K562 (cell line): ENCODE measurements around the gene RPS8. TPM values are rescaled to one million over a fixed set of nuclear protein-coding genes. Genes with fewer than 3 reads are reported as not detected.

ENCODE experiments used
- CREB1 ChIP-seq, 2 experiments: sonication (generic) in 1 of 2; formaldehyde crosslinking in 1 of 2; IDR thresholded peaks; 2 replicates each; pipeline versions ENCODE4 v1.6.1 to v1.8.0; 2012 to 2022; ENCODE audit warnings: inconsistent platforms in 1 of 2, mild to moderate bottlenecking in 1 of 2, missing genetic modification reagents in 1 of 2, moderate library complexity in 1 of 2
- FIP1L1 ChIP-seq: fragments of 200-400 bp; formaldehyde crosslinking; IDR thresholded peaks from 2 replicates; pipeline ENCODE4 v1.6.1; 2018; ENCODE audit warnings: mild to moderate bottlenecking, low read depth, low read length; ENCODE audit not compliant: poor library complexity, severe bottlenecking
- L3MBTL2 ChIP-seq: fragments of 450-650 bp; IDR thresholded peaks from 2 replicates; pipeline ENCODE4 v1.6.1; 2016; ENCODE audit warnings: mild to moderate bottlenecking, moderate library complexity
- MTF1 ChIP-seq: fragments of 250-450 bp; sonication (Bioruptor Pico); IDR thresholded peaks from 2 replicates; pipeline ENCODE4 v1.9.0; 2021; ENCODE audit warnings: moderate library complexity, mild to moderate bottlenecking, inconsistent platforms, borderline replicate concordance
- PCBP1 ChIP-seq: fragments of 200-400 bp; formaldehyde crosslinking; IDR thresholded peaks from 2 replicates; pipeline ENCODE4 v1.6.1; 2018; ENCODE audit warnings: mild to moderate bottlenecking, low read depth, low read length; ENCODE audit not compliant: poor library complexity, severe bottlenecking
- PHF20 ChIP-seq: fragments of 450-650 bp; IDR thresholded peaks from 2 replicates; pipeline ENCODE4 v1.6.1; 2018; ENCODE audit not compliant: partially characterized antibody
- RFX1 ChIP-seq: fragments of 450-650 bp; IDR thresholded peaks from 2 replicates; pipeline ENCODE4 v1.6.1; 2016; ENCODE audit warnings: mild to moderate bottlenecking, moderate library complexity
- SMAD1 ChIP-seq: fragments of 150-350 bp; IDR thresholded peaks from 2 replicates; pipeline ENCODE4 v1.6.1; 2014; ENCODE audit warnings: low read length, low read depth; ENCODE audit not compliant: partially characterized antibody
- ZNF12 ChIP-seq: sonication (generic); formaldehyde crosslinking; IDR thresholded peaks from 2 replicates; pipeline ENCODE4 v1.4.0; 2020; ENCODE audit warnings: mild to moderate bottlenecking, missing genetic modification reagents
- ZNF224 ChIP-seq: sonication (generic); formaldehyde crosslinking; IDR thresholded peaks from 2 replicates; pipeline ENCODE4 v1.8.0; 2022; ENCODE audit warnings: mild to moderate bottlenecking, missing genetic modification reagents
- ZNF551 ChIP-seq: fragments of 250-450 bp; sonication (Bioruptor Pico); IDR thresholded peaks from 2 replicates; pipeline ENCODE4 v1.5.0; 2021; ENCODE audit warnings: mild to moderate bottlenecking, moderate library complexity
- ZNF609 ChIP-seq: sonication (generic); formaldehyde crosslinking; IDR thresholded peaks from 2 replicates; pipeline ENCODE4 v1.8.1; 2023; ENCODE audit warnings: missing genetic modification reagents, mild to moderate bottlenecking, borderline replicate concordance
- ZNF668 ChIP-seq: fragments of 250-450 bp; sonication (Bioruptor Pico); IDR thresholded peaks from 2 replicates; pipeline ENCODE4 v1.8.0; 2022; ENCODE audit warnings: mild to moderate bottlenecking, inconsistent platforms
- polyA plus RNA-seq, 8 experiments: library from polyadenylated mRNA; depleted of rRNA in 4 of 8; stranded (reverse) in 5 of 8; unstranded in 3 of 8; fragments of >200 nt; fragmentation: Nextera tagmentation in 2 of 8; fragmentation: Illumina TruSeq in 1 of 8; extraction: Ambion mirVana in 2 of 8; extraction: Trizol in 1 of 8; gene quantifications; 2 replicates each; pipeline versions ENCODE4 v1.2.1 to v1.2.3, GENCODE V29; 2011 to 2014; ENCODE audit warnings: inconsistent platforms in 1 of 8, missing spikeins in 1 of 8
- total RNA-seq, 7 experiments: library from RNA; depleted of rRNA in 6 of 7; stranded (reverse); fragments of >200 nt in 6 of 7; fragmentation: Illumina TruSeq in 2 of 7; extraction: Trizol in 2 of 7; gene quantifications; 2 replicates each; pipeline versions ENCODE4 v1.2.1 to v1.2.3, GENCODE V29; 2011 to 2021; ENCODE audit warnings: low replicate concordance in 1 of 7
- TF ChIP-seq, protein P1 (sequence below): fragments of 250-450 bp; sonication (Bioruptor Pico); IDR thresholded peaks from 2 replicates; pipeline ENCODE4 v1.8.0; 2021; ENCODE audit warnings: mild to moderate bottlenecking, moderate library complexity
- TF ChIP-seq, protein P2 (sequence below): fragments of 450-650 bp; conservative IDR thresholded peaks from 2 replicates; pipeline ENCODE4 v1.6.1; 2016; ENCODE audit warnings: missing genetic modification characterization, low read depth, mild to moderate bottlenecking, missing compliant biosample characterization, moderate library complexity
- TF ChIP-seq, protein P3 (sequence below): sonication (generic); formaldehyde crosslinking; IDR thresholded peaks from 2 replicates; pipeline ENCODE4 v1.8.1; 2022; ENCODE audit warnings: missing genetic modification reagents

Gene RPS8
- total and polyA plus RNA-seq, 9 of the 15 experiments (the other 6 are each of a cell fraction or from before 2014, with no cell fraction given): 2,431 to 4,168 (median 3,109) TPM

GRCh38 chr1:44739307-44740178, 35.8 kb upstream of the RPS8 start, which contains the start of gene KIF2C (continued):
- TF ChIP-seq ZNF551: no peak
- no peak for TF ChIP-seq RFX1
- no peak for TF ChIP-seq PHF20
- TF ChIP-seq MTF1 (CRISPR knock-in tag): no peak
- TF ChIP-seq ZNF668: no peak
- TF ChIP-seq, protein P1, sequence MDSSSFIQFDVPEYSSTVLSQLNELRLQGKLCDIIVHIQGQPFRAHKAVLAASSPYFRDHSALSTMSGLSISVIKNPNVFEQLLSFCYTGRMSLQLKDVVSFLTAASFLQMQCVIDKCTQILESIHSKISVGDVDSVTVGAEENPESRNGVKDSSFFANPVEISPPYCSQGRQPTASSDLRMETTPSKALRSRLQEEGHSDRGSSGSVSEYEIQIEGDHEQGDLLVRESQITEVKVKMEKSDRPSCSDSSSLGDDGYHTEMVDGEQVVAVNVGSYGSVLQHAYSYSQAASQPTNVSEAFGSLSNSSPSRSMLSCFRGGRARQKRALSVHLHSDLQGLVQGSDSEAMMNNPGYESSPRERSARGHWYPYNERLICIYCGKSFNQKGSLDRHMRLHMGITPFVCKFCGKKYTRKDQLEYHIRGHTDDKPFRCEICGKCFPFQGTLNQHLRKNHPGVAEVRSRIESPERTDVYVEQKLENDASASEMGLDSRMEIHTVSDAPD (CRISPR knock-in tag): no peak
- TF ChIP-seq, protein P2, sequence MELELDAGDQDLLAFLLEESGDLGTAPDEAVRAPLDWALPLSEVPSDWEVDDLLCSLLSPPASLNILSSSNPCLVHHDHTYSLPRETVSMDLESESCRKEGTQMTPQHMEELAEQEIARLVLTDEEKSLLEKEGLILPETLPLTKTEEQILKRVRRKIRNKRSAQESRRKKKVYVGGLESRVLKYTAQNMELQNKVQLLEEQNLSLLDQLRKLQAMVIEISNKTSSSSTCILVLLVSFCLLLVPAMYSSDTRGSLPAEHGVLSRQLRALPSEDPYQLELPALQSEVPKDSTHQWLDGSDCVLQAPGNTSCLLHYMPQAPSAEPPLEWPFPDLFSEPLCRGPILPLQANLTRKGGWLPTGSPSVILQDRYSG (tag): no peak
- TF ChIP-seq, protein P3, sequence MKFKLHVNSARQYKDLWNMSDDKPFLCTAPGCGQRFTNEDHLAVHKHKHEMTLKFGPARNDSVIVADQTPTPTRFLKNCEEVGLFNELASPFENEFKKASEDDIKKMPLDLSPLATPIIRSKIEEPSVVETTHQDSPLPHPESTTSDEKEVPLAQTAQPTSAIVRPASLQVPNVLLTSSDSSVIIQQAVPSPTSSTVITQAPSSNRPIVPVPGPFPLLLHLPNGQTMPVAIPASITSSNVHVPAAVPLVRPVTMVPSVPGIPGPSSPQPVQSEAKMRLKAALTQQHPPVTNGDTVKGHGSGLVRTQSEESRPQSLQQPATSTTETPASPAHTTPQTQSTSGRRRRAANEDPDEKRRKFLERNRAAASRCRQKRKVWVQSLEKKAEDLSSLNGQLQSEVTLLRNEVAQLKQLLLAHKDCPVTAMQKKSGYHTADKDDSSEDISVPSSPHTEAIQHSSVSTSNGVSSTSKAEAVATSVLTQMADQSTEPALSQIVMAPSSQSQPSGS (CRISPR knock-in tag): no peak
- no peak for TF ChIP-seq FIP1L1
- TF ChIP-seq L3MBTL2: peak; percentile 90
- TF ChIP-seq CREB1 (IDR thresholded peaks at IDR 0.05): peak; percentile 96
- TF ChIP-seq CREB1 (CRISPR knock-in tag; IDR thresholded peaks at IDR 0.05): peak; percentile 93
- peak; percentile 39; the same call in 1 of the 2 replicates for TF ChIP-seq ZNF12
- no peak; the same call in 1 of the 2 replicates for TF ChIP-seq ZNF609
- TF ChIP-seq ZNF224 (CRISPR knock-in tag): no peak
- TF ChIP-seq PCBP1: no peak
- no peak for TF ChIP-seq SMAD1
